ENCODE data around the gene LPCAT1.

Gene LPCAT1

DNA sequence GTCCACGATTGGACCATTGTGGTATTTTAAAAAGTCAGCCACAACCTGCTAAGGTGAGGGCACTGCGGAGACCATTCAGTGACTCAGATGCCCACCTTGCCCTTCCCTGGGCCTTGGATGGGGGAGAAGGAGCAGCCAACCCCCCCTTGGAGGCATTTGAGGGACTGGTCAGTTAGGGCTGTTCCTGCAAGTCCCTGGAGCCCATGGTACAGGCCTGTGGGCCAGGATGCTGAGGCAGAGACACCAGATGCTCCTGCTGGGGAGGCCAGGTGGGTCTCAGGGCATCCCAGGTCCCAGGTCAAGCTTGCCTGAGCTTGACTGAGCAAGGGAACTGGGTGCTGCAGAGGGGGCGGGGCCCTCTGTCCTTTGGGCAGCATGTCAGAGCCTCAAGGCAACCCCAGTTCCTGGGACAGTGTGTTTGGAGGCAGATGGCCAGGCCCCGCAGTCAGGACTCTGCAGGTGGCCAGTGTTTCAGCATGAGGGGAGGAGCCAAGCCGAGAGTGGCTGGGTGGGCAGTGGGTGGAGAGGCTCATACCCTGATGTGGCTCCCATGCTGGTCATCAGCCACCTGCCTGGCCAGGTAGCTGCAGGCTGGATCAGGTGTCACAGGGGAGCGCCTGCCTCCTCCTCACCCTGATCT is 106.1 kb downstream of the LPCAT1 start:
- Histone ChIP-seq H3K4me3 (ENCODE audit: low read length in 2 of 2) (no peak overlapping the region), H3K27me3 (ENCODE audit: control insufficient read depth in 1 of 2, insufficient read depth in 2 of 2, low read length in 2 of 2) (peaks cover 3 to 4% of the 10 kb centered on the region in 2 donors)

DNA sequence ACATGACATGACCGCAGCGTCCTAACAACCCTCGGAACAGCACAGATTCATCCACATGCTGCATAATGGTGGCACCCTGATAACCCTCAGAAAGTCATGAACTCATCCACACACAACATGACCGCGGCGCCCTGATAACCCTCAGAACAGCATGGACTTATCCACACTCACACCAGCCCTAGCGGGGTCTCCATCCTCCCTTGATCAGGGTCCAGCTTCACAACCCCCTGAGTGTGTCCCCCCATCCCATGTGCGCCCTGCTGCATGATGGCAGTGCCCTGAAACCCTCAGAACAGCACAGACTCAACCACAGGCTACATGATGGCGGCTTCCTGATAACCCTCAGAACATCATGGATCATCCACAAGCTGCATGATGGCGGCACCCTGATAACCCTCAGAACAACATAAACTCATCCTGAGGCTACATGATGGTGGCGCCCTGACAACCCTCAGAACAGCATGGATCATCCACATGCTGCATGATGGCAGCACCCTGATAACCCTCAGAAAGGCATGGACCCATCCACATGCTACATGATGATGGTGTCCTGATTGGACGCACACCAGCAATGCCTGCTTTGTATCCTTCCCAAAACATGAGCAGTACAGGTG is 106.8 kb downstream of the LPCAT1 start:
- Histone ChIP-seq H3K9me3 (ENCODE audit: control insufficient read depth in 2 of 2, low read length in 2 of 2) (no peaks in the 10 kb centered on the region), H3K27me3 (ENCODE audit: control insufficient read depth in 1 of 2, insufficient read depth in 2 of 2, low read length in 2 of 2) (peaks cover 3 to 6% of the 10 kb centered on the region in 2 donors), H3K4me3 (ENCODE audit: low read length in 2 of 2) (no peak overlapping the region), H3K27ac (ENCODE audit: low read length) (no peak overlapping the region), H3K4me1 (ENCODE audit: control insufficient read depth, insufficient read depth, low read length) (no peaks in the 10 kb centered on the region), H3K9ac (ENCODE audit: low read length in 2 of 2) (no peak overlapping the region), H3K36me3 (ENCODE audit: control insufficient read depth in 2 of 2, insufficient read depth in 2 of 2, low read length in 2 of 2) (no peaks in the 10 kb centered on the region)

More for the DNA sequence above, 106.1 kb downstream of the LPCAT1 start:
- no peaks in the 10 kb centered on the region for H3K36me3 ChIP-seq (ENCODE audit: control insufficient read depth in 2 of 2, insufficient read depth in 2 of 2, low read length in 2 of 2)
- H3K4me1 ChIP-seq (ENCODE audit: control insufficient read depth, insufficient read depth, low read length) = no peaks in the 10 kb centered on the region
- no peaks in the 10 kb centered on the region for H3K9me3 ChIP-seq (ENCODE audit: control insufficient read depth in 2 of 2, low read length in 2 of 2)
- no peak overlapping the region for H3K9ac ChIP-seq (ENCODE audit: low read length in 2 of 2)
- no peak overlapping the region for H3K27ac ChIP-seq (ENCODE audit: low read length)

DNA sequence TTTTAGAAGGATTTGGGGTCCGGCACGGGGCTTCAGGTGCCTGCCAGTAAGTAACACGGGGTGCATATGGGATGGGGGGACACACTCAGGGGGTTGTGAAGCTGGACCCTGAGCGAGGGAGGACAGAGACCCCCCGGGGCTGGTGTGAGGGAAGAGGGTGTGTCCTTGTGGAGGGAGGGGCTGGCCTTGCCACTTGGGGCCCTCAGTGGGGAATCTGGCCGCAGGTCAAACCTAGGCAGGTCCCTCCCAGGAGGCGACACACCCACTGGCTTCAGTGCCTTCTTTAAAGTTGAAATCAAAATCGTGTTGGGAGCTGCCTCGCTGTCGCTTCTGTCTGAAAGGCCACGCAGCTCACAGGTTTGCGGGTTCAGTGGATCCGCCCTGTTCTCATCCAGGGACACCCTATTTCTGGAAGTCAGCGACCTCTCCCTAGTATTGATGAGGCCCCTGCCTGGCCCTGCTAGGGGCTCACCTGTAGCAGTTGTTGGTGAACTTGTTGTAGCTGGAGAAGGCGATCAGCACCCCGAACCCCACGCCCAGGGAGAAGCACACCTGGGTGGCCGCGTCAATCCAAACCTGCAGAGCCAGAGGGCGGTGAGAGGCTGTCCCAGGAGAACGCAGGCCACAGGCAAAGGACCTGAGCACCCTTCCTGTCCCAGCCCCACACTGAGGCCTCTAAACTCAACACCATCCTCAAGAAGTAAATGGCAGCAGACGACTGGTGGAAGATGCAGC is 108.0 kb downstream of the LPCAT1 start:
- Histone ChIP-seq H3K9me3 (ENCODE audit: control insufficient read depth in 2 of 2, low read length in 2 of 2) (no peaks in the 10 kb centered on the region), H3K27me3 (ENCODE audit: control insufficient read depth in 1 of 2, insufficient read depth in 2 of 2, low read length in 2 of 2) (peaks cover 3 to 10% of the 10 kb centered on the region in 2 donors), H3K27ac (ENCODE audit: low read length) (no peak overlapping the region), H3K4me3 (ENCODE audit: low read length in 2 of 2) (no peak overlapping the region), H3K9ac (ENCODE audit: low read length in 2 of 2) (no peak overlapping the region), H3K36me3 (ENCODE audit: control insufficient read depth in 2 of 2, insufficient read depth in 2 of 2, low read length in 2 of 2) (no peaks in the 10 kb centered on the region), H3K4me1 (ENCODE audit: control insufficient read depth, insufficient read depth, low read length) (no peaks in the 10 kb centered on the region)

DNA sequence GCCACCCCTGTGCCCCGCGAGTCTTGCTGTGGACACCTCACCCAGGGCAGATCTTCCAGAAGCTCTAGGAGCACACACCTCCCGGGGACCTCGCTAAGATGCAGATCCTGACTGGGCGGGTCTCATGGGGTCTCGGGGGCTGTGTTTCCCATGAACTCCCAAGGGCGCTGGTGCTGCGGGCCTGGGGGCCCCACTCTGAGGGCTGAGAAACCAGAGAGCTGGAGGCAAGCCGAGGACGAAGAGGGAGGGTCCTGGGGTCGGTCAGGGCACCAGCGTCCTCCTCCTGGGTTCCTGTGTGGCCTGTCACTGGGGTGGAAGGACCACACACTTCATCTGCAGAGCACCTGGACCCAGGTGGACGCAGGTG is 108.7 kb downstream of the LPCAT1 start:
- H3K36me3 ChIP-seq (ENCODE audit: control insufficient read depth in 2 of 2, insufficient read depth in 2 of 2, low read length in 2 of 2) = no peaks in the 10 kb centered on the region
- H3K27me3 ChIP-seq (ENCODE audit: control insufficient read depth in 1 of 2, insufficient read depth in 2 of 2, low read length in 2 of 2) = peaks cover 3 to 13% of the 10 kb centered on the region in 2 donors
- no peaks in the 10 kb centered on the region for H3K9me3 ChIP-seq (ENCODE audit: control insufficient read depth in 2 of 2, low read length in 2 of 2)
- H3K4me1 ChIP-seq (ENCODE audit: control insufficient read depth, insufficient read depth, low read length) = no peaks in the 10 kb centered on the region
- H3K4me3 ChIP-seq (ENCODE audit: low read length in 2 of 2) = no peak overlapping the region
- H3K27ac ChIP-seq (ENCODE audit: low read length) = no peak overlapping the region
- no peak overlapping the region for H3K9ac ChIP-seq (ENCODE audit: low read length in 2 of 2)

DNA sequence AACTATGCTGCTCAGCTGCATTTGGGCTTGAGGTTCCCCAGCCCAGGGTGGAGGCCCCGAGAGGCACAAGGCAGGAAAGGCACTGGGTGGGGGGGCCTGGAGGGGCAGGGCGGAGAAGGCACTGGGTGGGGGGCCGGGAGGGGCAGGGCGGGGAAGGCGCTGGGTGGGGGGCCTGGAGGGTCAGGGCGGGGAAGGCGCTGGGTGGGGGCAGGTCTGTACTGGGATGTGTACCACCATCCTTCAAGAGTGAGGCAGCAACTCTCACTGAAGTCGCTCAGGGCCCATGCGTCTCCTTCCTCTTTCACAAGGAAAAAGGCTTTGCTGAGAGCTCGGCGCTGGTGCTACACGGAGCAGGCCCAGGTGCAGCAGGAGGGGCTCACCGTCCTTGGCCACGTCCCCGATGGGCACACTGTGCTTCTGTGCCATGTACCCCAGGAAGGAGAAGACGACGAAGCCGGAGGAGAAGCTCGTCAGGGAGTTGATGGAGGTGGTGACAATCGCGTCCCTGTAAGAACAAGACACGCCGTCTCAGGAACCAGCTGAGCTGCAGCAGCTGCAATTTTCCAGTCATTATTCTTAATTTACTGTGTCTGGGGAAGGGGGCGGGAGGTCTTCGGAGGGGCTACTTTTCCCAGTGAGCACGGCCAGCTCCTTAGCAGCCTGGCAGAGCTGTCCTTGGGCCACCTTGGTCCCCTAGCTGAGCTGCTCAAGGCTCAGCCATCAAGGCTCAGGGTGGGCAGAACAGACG is 109.3 kb downstream of the LPCAT1 start:
- Histone ChIP-seq H3K27me3 (ENCODE audit: control insufficient read depth in 1 of 2, insufficient read depth in 2 of 2, low read length in 2 of 2) (peaks cover 3 to 17% of the 10 kb centered on the region in 2 donors), H3K36me3 (ENCODE audit: control insufficient read depth in 2 of 2, insufficient read depth in 2 of 2, low read length in 2 of 2) (no peaks in the 10 kb centered on the region), H3K27ac (ENCODE audit: low read length) (no peak overlapping the region), H3K4me1 (ENCODE audit: control insufficient read depth, insufficient read depth, low read length) (no peaks in the 10 kb centered on the region), H3K9me3 (ENCODE audit: control insufficient read depth in 2 of 2, low read length in 2 of 2) (no peaks in the 10 kb centered on the region), H3K9ac (ENCODE audit: low read length in 2 of 2) (no peak overlapping the region), H3K4me3 (ENCODE audit: low read length in 2 of 2) (no peak overlapping the region)

DNA sequence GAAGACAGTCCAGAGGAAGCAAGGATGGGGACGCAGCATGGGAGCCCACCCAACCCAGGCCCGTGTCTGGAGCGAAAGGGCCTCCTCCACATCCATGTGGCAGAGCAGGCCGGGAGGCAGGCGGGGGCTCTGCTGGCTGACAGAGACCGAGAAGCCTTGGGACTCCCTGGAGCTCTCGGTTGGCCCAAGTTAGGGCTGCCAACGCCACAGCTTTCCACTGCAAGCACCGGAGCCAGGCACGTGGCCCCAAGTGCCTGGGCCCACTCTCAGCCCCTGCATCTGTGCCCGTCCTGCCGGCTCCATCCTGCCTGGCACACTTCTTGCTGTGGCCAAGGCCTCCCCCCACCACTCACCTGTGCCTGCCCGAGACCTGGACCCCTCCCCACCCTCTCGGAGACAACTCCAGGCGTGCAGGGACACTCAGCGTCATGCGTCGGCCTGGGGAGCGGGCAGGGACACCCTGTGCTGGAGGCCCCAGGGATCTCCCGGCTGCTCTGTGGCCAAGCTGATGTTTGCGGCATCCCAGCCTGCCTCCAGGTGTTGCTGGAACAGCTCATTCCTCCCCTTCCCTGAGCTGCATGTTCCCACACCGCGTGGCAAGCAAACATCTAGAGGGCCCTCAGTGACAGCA is 110.0 kb downstream of the LPCAT1 start:
- no peak overlapping the region for H3K27ac ChIP-seq (ENCODE audit: low read length)
- no peaks in the 10 kb centered on the region for H3K36me3 ChIP-seq (ENCODE audit: control insufficient read depth in 2 of 2, insufficient read depth in 2 of 2, low read length in 2 of 2)
- no peaks in the 10 kb centered on the region for H3K4me1 ChIP-seq (ENCODE audit: control insufficient read depth, insufficient read depth, low read length)
- H3K9ac ChIP-seq (ENCODE audit: low read length in 2 of 2) = no peak overlapping the region
- H3K27me3 ChIP-seq (ENCODE audit: control insufficient read depth in 1 of 2, insufficient read depth in 2 of 2, low read length in 2 of 2) = peaks cover 3 to 17% of the 10 kb centered on the region in 2 donors
- no peak overlapping the region for H3K4me3 ChIP-seq (ENCODE audit: low read length in 2 of 2)
- H3K9me3 ChIP-seq (ENCODE audit: control insufficient read depth in 2 of 2, low read length in 2 of 2) = no peaks in the 10 kb centered on the region

DNA sequence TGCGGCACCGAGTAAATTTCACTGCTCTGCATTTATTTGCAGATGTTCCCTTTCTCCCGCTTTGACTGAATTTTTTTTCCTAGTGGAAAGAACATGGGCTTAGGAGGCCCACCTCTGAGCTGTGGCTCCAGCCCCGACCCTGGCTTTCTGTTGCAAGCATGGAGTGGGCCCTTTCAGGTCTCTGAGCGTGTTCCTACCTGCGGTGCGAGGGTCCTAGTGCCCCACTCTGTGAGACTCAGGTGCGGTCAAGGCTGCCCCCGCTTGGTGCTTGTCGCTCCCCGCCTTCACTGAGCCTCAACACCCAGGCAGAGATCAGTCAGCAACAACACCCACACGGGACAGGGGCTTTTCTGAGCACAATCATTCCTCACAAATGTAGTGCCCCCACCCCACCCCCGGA is 110.5 kb downstream of the LPCAT1 start:
- H3K9ac ChIP-seq (ENCODE audit: low read length in 2 of 2) = no peak overlapping the region
- H3K4me1 ChIP-seq (ENCODE audit: control insufficient read depth, insufficient read depth, low read length) = no peaks in the 10 kb centered on the region
- H3K9me3 ChIP-seq (ENCODE audit: control insufficient read depth in 2 of 2, low read length in 2 of 2) = no peaks in the 10 kb centered on the region
- H3K27ac ChIP-seq (ENCODE audit: low read length) = no peak overlapping the region
- no peak overlapping the region for H3K4me3 ChIP-seq (ENCODE audit: low read length in 2 of 2)
- H3K27me3 ChIP-seq (ENCODE audit: control insufficient read depth in 1 of 2, insufficient read depth in 2 of 2, low read length in 2 of 2) = peaks cover 3 to 17% of the 10 kb centered on the region in 2 donors
- H3K36me3 ChIP-seq (ENCODE audit: control insufficient read depth in 2 of 2, insufficient read depth in 2 of 2, low read length in 2 of 2) = no peaks in the 10 kb centered on the region

DNA sequence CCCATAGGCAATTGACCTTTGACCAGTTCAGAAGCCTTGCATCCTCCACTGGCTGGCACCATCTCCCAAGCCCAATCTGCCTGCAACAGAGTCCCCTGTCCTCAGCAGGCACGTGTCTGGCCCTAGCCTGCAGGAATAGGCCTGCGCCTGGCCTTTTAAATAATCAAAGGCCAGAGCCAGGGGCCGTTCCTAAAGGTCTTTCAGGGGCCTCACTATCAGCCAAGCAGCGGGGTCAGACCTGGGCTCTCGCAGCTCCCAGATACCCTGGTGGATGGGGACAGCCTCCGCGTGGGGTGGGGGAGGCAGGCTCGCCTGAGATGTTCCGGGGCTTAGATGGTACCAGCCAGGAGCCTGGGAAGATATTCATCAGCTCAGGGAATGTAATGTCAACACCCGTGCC is 111.1 kb downstream of the LPCAT1 start:
- no peaks in the 10 kb centered on the region for H3K4me1 ChIP-seq (ENCODE audit: control insufficient read depth, insufficient read depth, low read length)
- H3K27me3 ChIP-seq (ENCODE audit: control insufficient read depth in 1 of 2, insufficient read depth in 2 of 2, low read length in 2 of 2) = peaks cover 3 to 19% of the 10 kb centered on the region in 2 donors
- no peaks in the 10 kb centered on the region for H3K36me3 ChIP-seq (ENCODE audit: control insufficient read depth in 2 of 2, insufficient read depth in 2 of 2, low read length in 2 of 2)
- no peak overlapping the region for H3K4me3 ChIP-seq (ENCODE audit: low read length in 2 of 2)
- H3K9me3 ChIP-seq (ENCODE audit: control insufficient read depth in 2 of 2, low read length in 2 of 2) = no peaks in the 10 kb centered on the region
- H3K27ac ChIP-seq (ENCODE audit: low read length) = no peak overlapping the region
- no peak overlapping the region for H3K9ac ChIP-seq (ENCODE audit: low read length in 2 of 2)

DNA sequence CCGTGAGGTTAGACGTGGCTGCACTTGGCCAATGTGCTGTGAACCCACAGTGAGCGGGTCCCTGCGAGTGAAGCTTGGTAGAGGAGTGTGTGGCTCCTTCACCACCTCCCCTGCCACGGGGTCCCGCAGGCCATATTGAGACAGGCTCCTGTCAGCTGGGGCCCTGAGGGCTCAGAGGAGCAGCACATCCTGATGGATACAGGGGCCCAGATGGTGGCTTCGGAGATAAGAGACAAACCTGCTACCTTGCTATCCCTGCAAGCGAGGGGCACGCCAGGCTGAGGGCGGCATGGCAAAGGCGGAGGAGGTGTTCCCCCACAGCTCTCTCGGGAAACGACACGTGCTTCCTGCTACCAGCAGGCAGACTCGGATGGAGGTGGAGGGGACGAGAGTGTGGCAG is 111.6 kb downstream of the LPCAT1 start:
- Histone ChIP-seq H3K9ac (ENCODE audit: low read length in 2 of 2) (no peak overlapping the region), H3K9me3 (ENCODE audit: control insufficient read depth in 2 of 2, low read length in 2 of 2) (no peaks in the 10 kb centered on the region), H3K4me3 (ENCODE audit: low read length in 2 of 2) (no peak overlapping the region), H3K4me1 (ENCODE audit: control insufficient read depth, insufficient read depth, low read length) (no peaks in the 10 kb centered on the region), H3K27me3 (ENCODE audit: control insufficient read depth in 1 of 2, insufficient read depth in 2 of 2, low read length in 2 of 2) (peaks cover 3 to 19% of the 10 kb centered on the region in 2 donors), H3K36me3 (ENCODE audit: control insufficient read depth in 2 of 2, insufficient read depth in 2 of 2, low read length in 2 of 2) (no peaks in the 10 kb centered on the region), H3K27ac (ENCODE audit: low read length) (no peak overlapping the region)

Measured in stomach smooth muscle (tissue), 2 donors.